Liver (tissue), 9 donors: ENCODE data around the gene STPG1. TPM values are rescaled to one million over a fixed set of nuclear protein-coding genes. Genes with fewer than 3 reads are reported as not detected.

ENCODE experiments used
- DNase-seq: peaks from one replicate; pipeline ENCODE4 v3.0.0-alpha.2; 2017; ENCODE audit warnings: low spot score
- H3K27ac ChIP-seq, 2 donors: one replicate each; pipeline ENCODE4 v1.7.0; 2013; ENCODE audit warnings: inconsistent platforms in 2 of 2, low read length in 2 of 2, control low read depth in 1 of 2, low read depth in 1 of 2, mild to moderate bottlenecking in 1 of 2
- H3K27me3 ChIP-seq, 4 donors: one replicate each; pipeline versions ENCODE4 v1.6.1 to v1.7.0; 2013; ENCODE audit warnings: low read length in 3 of 4, inconsistent platforms in 1 of 4, mild to moderate bottlenecking in 1 of 4, moderate library complexity in 1 of 4; ENCODE audit not compliant: control insufficient read depth in 4 of 4, insufficient read depth in 4 of 4
- H3K36me3 ChIP-seq, 4 donors: one replicate each; pipeline versions ENCODE4 v1.6.1 to v1.7.0; 2013; ENCODE audit warnings: low read length in 3 of 4, mild to moderate bottlenecking in 3 of 4, low read depth in 1 of 4, moderate library complexity in 1 of 4; ENCODE audit not compliant: control insufficient read depth in 4 of 4, insufficient read depth in 3 of 4
- H3K4me1 ChIP-seq, 4 donors: one replicate each; pipeline versions ENCODE4 v1.6.1 to v1.7.0; 2013; ENCODE audit warnings: low read length in 3 of 4, mild to moderate bottlenecking in 3 of 4, moderate library complexity in 1 of 4; ENCODE audit not compliant: control insufficient read depth in 4 of 4, insufficient read depth in 4 of 4
- H3K4me3 ChIP-seq, 3 donors: one replicate each; pipeline versions ENCODE4 v1.6.1 to v1.7.0; 2013; ENCODE audit warnings: low read length in 3 of 3, control low read depth in 1 of 3, low read depth in 1 of 3, mild to moderate bottlenecking in 1 of 3
- H3K9ac ChIP-seq, 2 donors: one replicate each; pipeline ENCODE4 v1.7.0; 2013; ENCODE audit warnings: low read length in 2 of 2, mild to moderate bottlenecking in 2 of 2, moderate library complexity in 2 of 2, control low read depth in 1 of 2, low read depth in 1 of 2
- H3K9me3 ChIP-seq, 4 donors: one replicate each; pipeline versions ENCODE4 v1.6.1 to v1.7.0; 2013; ENCODE audit warnings: low read length in 3 of 4; ENCODE audit not compliant: control insufficient read depth in 4 of 4
- ATF3 ChIP-seq: IDR thresholded peaks from 2 replicates; pipeline ENCODE4 v1.6.1; 2016; ENCODE audit warnings: antibody characterized with exemption
- EGR1 ChIP-seq, 2 donors: IDR thresholded peaks; 2 replicates each; pipeline ENCODE4 v1.6.1; 2016 to 2018; ENCODE audit warnings: antibody characterized with exemption in 2 of 2, low read depth in 2 of 2
- FOXA1 ChIP-seq: IDR thresholded peaks from 2 replicates; pipeline ENCODE4 v1.6.1; 2016; ENCODE audit warnings: antibody characterized with exemption
- GABPA ChIP-seq, 2 donors: IDR thresholded peaks in 1 of 2; conservative IDR thresholded peaks in 1 of 2; 2 replicates each; pipeline ENCODE4 v1.6.1; 2016; ENCODE audit warnings: antibody characterized with exemption in 2 of 2, mild to moderate bottlenecking in 1 of 2, moderate library complexity in 1 of 2
- JUND ChIP-seq, 2 donors: IDR thresholded peaks; 2 replicates each; pipeline ENCODE4 v1.6.1; 2016; ENCODE audit warnings: antibody characterized with exemption in 2 of 2
- MAX ChIP-seq: IDR thresholded peaks from 2 replicates; pipeline ENCODE4 v1.6.1; 2016; ENCODE audit warnings: antibody characterized with exemption
- NR2F2 ChIP-seq: IDR thresholded peaks from 2 replicates; pipeline ENCODE4 v1.6.1; 2016; ENCODE audit warnings: antibody characterized with exemption
- RAD21 ChIP-seq, 2 donors: IDR thresholded peaks; 2 replicates each; pipeline ENCODE4 v1.6.1; 2016; ENCODE audit warnings: antibody characterized with exemption in 2 of 2, mild to moderate bottlenecking in 2 of 2
- RXRA ChIP-seq, 2 donors: IDR thresholded peaks; 2 replicates each; pipeline ENCODE4 v1.6.1; 2017 to 2018; ENCODE audit warnings: antibody characterized with exemption in 2 of 2, mild to moderate bottlenecking in 1 of 2
- YY1 ChIP-seq: IDR thresholded peaks from 2 replicates; pipeline ENCODE4 v1.6.1; 2016; ENCODE audit warnings: antibody characterized with exemption, mild to moderate bottlenecking
- ZBTB33 ChIP-seq: IDR thresholded peaks from 2 replicates; pipeline ENCODE4 v1.6.1; 2016; ENCODE audit warnings: antibody characterized with exemption
- WGBS: extraction: QIAGEN DNeasy Blood & Tissue Kit; methylation state at CpG from one replicate; pipeline ENCODE4 v1.1.7; 2013; 5-methylcytosine and 5-hydroxymethylcytosine counted together
- polyA plus RNA-seq, 2 donors: library from polyadenylated mRNA; stranded (reverse) in 1 of 2; unstranded in 1 of 2; fragments of 200-250 nt in 1 of 2; fragments of >200 nt in 1 of 2; fragmentation: Nextera tagmentation in 1 of 2; extraction: Ambion mirVana in 1 of 2; gene quantifications; one replicate each; pipeline versions ENCODE4 v1.2.1 to v1.2.3, GENCODE V29; 2013 to 2015
- total RNA-seq, 2 donors: library from RNA; depleted of rRNA; stranded (reverse); fragments of >200 nt; gene quantifications; one replicate each; pipeline ENCODE4 v1.2.3, GENCODE V29; 2014
- TF ChIP-seq, protein P1 (sequence below): fragments of 150-350 bp; IDR thresholded peaks from 2 replicates; pipeline ENCODE4 v1.5.1; 2017; ENCODE audit warnings: improper control_type of control experiment, low read depth, low read length; ENCODE audit not compliant: missing input control
- TF ChIP-seq, protein P2 (sequence below): IDR thresholded peaks from 2 replicates; pipeline ENCODE4 v1.6.1; 2016; ENCODE audit warnings: antibody characterized with exemption, mild to moderate bottlenecking
- donor health status: healthy.
- donor health status: healthy.
- donor health status: healthy.
- donor health status: healthy.
- donor health status: healthy.

The STPG1 gene
- total and polyA plus RNA-seq, 4 donors, result 0.92 to 2.9 (median 1.0) TPM

- no peak overlapping the region for H3K9ac ChIP-seq
- no peak overlapping the region for H3K4me3 ChIP-seq
- H3K4me1 ChIP-seq, result no peaks in the 10 kb centered on the region
- H3K27ac ChIP-seq, result no peak overlapping the region
- DNase-seq, result no peak
- no peaks in the 10 kb centered on the region for H3K36me3 ChIP-seq
- TF ChIP-seq EGR1 (IDR thresholded peaks at IDR 0.05; ENCODE audit: low read depth in 2 of 2) (no peak), RAD21 (IDR thresholded peaks at IDR 0.05) (no peak), RXRA (IDR thresholded peaks at IDR 0.05) (no peak)
- WGBS, result 90% methylated on average over 2 of the region's 2 CpGs
- H3K27me3 ChIP-seq, result no peaks in the 10 kb centered on the region
- H3K9me3 ChIP-seq, result no peaks in the 10 kb centered on the region
These were observed 63.7 kb downstream of the STPG1 start for GRCh38 chr1:24349891-24350290.

GRCh38 chr1:24348196-24348595 is 65.4 kb downstream of the STPG1 start:
- H3K36me3 ChIP-seq, result no peaks in the 10 kb centered on the region
- H3K4me1 ChIP-seq, result no peaks in the 10 kb centered on the region
- 94% methylated on average over 10 of the region's 10 CpGs for WGBS
- no peak for DNase-seq
- H3K9me3 ChIP-seq, result no peaks in the 10 kb centered on the region
- H3K27me3 ChIP-seq, result no peaks in the 10 kb centered on the region
- no peak overlapping the region for H3K4me3 ChIP-seq
- TF ChIP-seq ATF3 (no peak), YY1 (no peak), MAX (no peak), GABPA (IDR thresholded peaks at IDR 0.05 in 1 of 2, conservative IDR thresholded peaks at IDR 0.05 in 1 of 2) (no peak), FOXA1 (no peak), RAD21 (IDR thresholded peaks at IDR 0.05) (no peak), ZBTB33 (no peak), JUND (IDR thresholded peaks at IDR 0.05) (no peak), NR2F2 (no peak)
- TF ChIP-seq, protein P1, sequence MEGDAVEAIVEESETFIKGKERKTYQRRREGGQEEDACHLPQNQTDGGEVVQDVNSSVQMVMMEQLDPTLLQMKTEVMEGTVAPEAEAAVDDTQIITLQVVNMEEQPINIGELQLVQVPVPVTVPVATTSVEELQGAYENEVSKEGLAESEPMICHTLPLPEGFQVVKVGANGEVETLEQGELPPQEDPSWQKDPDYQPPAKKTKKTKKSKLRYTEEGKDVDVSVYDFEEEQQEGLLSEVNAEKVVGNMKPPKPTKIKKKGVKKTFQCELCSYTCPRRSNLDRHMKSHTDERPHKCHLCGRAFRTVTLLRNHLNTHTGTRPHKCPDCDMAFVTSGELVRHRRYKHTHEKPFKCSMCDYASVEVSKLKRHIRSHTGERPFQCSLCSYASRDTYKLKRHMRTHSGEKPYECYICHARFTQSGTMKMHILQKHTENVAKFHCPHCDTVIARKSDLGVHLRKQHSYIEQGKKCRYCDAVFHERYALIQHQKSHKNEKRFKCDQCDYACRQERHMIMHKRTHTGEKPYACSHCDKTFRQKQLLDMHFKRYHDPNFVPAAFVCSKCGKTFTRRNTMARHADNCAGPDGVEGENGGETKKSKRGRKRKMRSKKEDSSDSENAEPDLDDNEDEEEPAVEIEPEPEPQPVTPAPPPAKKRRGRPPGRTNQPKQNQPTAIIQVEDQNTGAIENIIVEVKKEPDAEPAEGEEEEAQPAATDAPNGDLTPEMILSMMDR, result no peak
- TF ChIP-seq, protein P2, sequence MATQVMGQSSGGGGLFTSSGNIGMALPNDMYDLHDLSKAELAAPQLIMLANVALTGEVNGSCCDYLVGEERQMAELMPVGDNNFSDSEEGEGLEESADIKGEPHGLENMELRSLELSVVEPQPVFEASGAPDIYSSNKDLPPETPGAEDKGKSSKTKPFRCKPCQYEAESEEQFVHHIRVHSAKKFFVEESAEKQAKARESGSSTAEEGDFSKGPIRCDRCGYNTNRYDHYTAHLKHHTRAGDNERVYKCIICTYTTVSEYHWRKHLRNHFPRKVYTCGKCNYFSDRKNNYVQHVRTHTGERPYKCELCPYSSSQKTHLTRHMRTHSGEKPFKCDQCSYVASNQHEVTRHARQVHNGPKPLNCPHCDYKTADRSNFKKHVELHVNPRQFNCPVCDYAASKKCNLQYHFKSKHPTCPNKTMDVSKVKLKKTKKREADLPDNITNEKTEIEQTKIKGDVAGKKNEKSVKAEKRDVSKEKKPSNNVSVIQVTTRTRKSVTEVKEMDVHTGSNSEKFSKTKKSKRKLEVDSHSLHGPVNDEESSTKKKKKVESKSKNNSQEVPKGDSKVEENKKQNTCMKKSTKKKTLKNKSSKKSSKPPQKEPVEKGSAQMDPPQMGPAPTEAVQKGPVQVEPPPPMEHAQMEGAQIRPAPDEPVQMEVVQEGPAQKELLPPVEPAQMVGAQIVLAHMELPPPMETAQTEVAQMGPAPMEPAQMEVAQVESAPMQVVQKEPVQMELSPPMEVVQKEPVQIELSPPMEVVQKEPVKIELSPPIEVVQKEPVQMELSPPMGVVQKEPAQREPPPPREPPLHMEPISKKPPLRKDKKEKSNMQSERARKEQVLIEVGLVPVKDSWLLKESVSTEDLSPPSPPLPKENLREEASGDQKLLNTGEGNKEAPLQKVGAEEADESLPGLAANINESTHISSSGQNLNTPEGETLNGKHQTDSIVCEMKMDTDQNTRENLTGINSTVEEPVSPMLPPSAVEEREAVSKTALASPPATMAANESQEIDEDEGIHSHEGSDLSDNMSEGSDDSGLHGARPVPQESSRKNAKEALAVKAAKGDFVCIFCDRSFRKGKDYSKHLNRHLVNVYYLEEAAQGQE, result no peak
- H3K27ac ChIP-seq, result no peak overlapping the region
- no peak overlapping the region for H3K9ac ChIP-seq
